Neutrophil (primary cell): ENCODE measurements around the gene ARHGEF17.

Source experiments
- H3K27ac ChIP-seq: fragments of 200-600 bp; sonication (generic); 2 replicates; pipeline ENCODE4 v1.5.1; 2016; ENCODE audit warnings: mild to moderate bottlenecking, moderate library complexity
- H3K27me3 ChIP-seq: fragments of 200-600 bp; sonication (generic); 2 replicates; pipeline ENCODE4 v1.6.0; 2016; ENCODE audit warnings: mild to moderate bottlenecking
- H3K36me3 ChIP-seq: fragments of 200-600 bp; sonication (generic); 2 replicates; pipeline ENCODE4 v1.5.1; 2017
- H3K4me1 ChIP-seq, 2 experiments: fragments of 200-600 bp in 1 of 2; sonication (generic) in 1 of 2; 1 replicate in 1 of 2; 2 replicates in 1 of 2; pipeline versions ENCODE4 v1.5.1 to v1.6.1; 2013 to 2016; ENCODE audit warnings: low read depth in 1 of 2, low read length in 1 of 2, mild to moderate bottlenecking in 1 of 2, moderate library complexity in 1 of 2; ENCODE audit not compliant: control insufficient read depth in 1 of 2, insufficient read depth in 1 of 2
- H3K4me3 ChIP-seq, 2 experiments: fragments of 200-600 bp in 1 of 2; sonication (generic) in 1 of 2; 1 replicate in 1 of 2; 2 replicates in 1 of 2; pipeline ENCODE4 v1.5.1; 2013 to 2016; ENCODE audit warnings: low read depth in 1 of 2, low read length in 1 of 2, mild to moderate bottlenecking in 1 of 2, moderate library complexity in 1 of 2
- H3K9me3 ChIP-seq: fragments of 200-600 bp; sonication (generic); 2 replicates; pipeline ENCODE4 v1.5.1; 2016
- CTCF ChIP-seq: fragments of 200-600 bp; sonication (generic); IDR thresholded peaks from 2 replicates; pipeline ENCODE4 v1.5.1; 2016; ENCODE audit warnings: antibody characterized with exemption

Gene ARHGEF17

GRCh38 chr11:73403541-73403940 is 95.5 kb downstream of the ARHGEF17 start:
- H3K27me3 ChIP-seq = no peaks in the 10 kb centered on the region
- peaks cover 87% of the 10 kb centered on the region for H3K36me3 ChIP-seq
- peak overlapping the region; percentile 77 for H3K27ac ChIP-seq
- H3K4me1 ChIP-seq = peaks cover 50 to 56% of the 10 kb centered on the region in 2 experiments
- TF ChIP-seq CTCF = no peak
- H3K9me3 ChIP-seq = no peaks in the 10 kb centered on the region
- H3K4me3 ChIP-seq = no peak overlapping the region

GRCh38 chr11:73404048-73404447 is 96.0 kb downstream of the ARHGEF17 start:
- Histone ChIP-seq H3K4me3 (no peak overlapping the region), H3K4me1 (peaks cover 50 to 58% of the 10 kb centered on the region in 2 experiments), H3K27ac (peak overlapping the region; percentile 77), H3K9me3 (no peaks in the 10 kb centered on the region), H3K36me3 (peaks cover 87% of the 10 kb centered on the region), H3K27me3 (no peaks in the 10 kb centered on the region)
- TF ChIP-seq CTCF = peak; percentile 29

- peaks cover 50 to 58% of the 10 kb centered on the region in 2 experiments for H3K4me1 ChIP-seq
- peak overlapping the region; percentile 77 for H3K27ac ChIP-seq
- no peaks in the 10 kb centered on the region for H3K9me3 ChIP-seq
- TF ChIP-seq CTCF = no peak
- H3K36me3 ChIP-seq = peaks cover 87% of the 10 kb centered on the region
- H3K4me3 ChIP-seq = peak overlapping the region; percentile 20 to 29
- H3K27me3 ChIP-seq = no peaks in the 10 kb centered on the region
These were observed 96.5 kb downstream of the ARHGEF17 start for GRCh38 chr11:73404506-73405145.

- no peaks in the 10 kb centered on the region for H3K9me3 ChIP-seq
- H3K36me3 ChIP-seq = peaks cover 87% of the 10 kb centered on the region
- TF ChIP-seq CTCF = no peak
- peak overlapping the region; percentile 77 for H3K27ac ChIP-seq
- peaks cover 51 to 58% of the 10 kb centered on the region in 2 experiments for H3K4me1 ChIP-seq
- peak overlapping the region; percentile 20 to 29 for H3K4me3 ChIP-seq
- no peaks in the 10 kb centered on the region for H3K27me3 ChIP-seq
These were observed 97.1 kb downstream of the ARHGEF17 start for GRCh38 chr11:73405146-73405510.

- H3K4me3 ChIP-seq = peak overlapping the region in 1 of 2 experiments; percentile 29
- H3K27me3 ChIP-seq = no peaks in the 10 kb centered on the region
- H3K27ac ChIP-seq = peak overlapping the region; percentile 77
- H3K4me1 ChIP-seq = peaks cover 58 to 61% of the 10 kb centered on the region in 2 experiments
- H3K9me3 ChIP-seq = no peaks in the 10 kb centered on the region
- H3K36me3 ChIP-seq = peaks cover 91% of the 10 kb centered on the region
- no peak for TF ChIP-seq CTCF
These were observed 98.1 kb downstream of the ARHGEF17 start for GRCh38 chr11:73406131-73406530.
